ENCODE data around the gene TRIOBP.

TRIOBP gene

DNA sequence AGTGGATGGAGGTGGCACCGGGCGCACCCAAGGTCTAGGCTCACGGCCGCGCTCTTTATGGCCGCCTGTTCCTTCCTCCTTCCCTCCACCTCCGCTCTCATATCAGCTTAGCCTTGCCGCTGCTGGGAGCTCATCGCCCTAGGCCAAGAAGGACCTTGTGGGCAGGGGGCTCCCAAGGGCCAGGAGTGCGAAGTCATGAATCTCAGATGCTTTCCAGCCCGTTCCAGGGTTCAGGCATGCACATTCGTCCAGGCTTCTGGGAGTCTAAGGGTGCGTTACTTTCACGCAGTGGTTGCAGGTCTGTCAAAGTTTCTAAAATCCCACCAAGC lies 122.2 kb downstream of the TRIOBP start:
- DNase-seq (ENCODE audit: low spot score): no peak
- no peak for FAIRE-seq

DNA sequence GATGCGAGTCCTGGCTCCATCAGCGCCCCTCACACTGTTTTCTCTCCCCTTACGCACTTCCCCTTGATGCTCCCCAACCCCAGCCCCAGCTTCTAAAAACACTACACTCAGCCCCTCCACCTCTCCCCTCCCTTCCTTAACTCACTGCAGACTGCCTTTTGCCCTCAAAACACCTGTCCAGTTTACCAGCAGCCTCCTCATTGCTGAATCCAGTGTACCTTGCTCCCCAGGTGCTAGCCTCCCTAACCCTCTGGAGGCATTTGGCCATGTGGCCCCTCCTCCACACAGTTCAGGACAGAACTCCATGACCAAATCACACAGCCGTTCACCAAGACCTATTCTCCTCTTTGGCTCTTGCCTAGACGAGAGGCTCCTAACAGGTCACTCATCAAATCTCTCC lies 123.5 kb downstream of the TRIOBP start:
- DNase-seq (ENCODE audit: low spot score): no peak
- no peak for FAIRE-seq

DNA sequence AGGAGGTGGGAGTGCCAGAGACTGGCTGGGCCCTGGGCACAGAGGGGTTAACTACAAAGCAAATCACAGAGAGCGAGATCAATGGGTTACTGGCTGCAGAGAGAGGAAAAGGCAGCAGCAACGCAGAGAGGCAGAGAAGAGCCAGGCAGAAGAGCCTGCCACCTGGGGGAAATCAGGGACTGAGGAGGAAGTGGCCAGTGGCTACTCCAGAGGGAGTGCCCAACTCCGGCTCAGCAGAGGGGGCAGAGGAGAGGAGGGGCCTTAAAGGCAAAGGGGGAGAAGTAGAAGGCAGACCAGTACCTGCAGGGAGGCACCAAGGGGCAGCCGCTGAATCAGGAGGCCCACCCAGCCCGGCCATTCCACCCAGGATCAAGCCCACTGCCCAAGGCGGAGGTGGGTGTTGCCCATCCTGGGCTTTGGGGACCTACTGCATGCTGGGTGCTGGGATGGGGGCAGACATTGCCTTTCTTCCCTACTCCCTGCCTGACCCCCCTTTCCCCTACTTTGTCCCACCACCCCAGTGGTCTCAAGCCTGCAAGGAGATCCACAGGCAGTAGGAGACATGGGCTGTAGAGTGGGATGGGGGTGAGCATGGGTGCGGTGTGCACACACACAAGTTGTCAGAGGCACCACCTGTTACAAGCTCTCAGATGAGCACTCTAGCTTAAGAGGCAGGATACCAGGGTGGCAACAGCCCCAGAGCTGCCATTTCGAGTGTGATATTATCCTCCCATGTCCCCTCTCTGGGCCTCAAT lies 125.4 kb downstream of the TRIOBP start:
- no peak for FAIRE-seq
- no peak for DNase-seq (ENCODE audit: low spot score)

DNA sequence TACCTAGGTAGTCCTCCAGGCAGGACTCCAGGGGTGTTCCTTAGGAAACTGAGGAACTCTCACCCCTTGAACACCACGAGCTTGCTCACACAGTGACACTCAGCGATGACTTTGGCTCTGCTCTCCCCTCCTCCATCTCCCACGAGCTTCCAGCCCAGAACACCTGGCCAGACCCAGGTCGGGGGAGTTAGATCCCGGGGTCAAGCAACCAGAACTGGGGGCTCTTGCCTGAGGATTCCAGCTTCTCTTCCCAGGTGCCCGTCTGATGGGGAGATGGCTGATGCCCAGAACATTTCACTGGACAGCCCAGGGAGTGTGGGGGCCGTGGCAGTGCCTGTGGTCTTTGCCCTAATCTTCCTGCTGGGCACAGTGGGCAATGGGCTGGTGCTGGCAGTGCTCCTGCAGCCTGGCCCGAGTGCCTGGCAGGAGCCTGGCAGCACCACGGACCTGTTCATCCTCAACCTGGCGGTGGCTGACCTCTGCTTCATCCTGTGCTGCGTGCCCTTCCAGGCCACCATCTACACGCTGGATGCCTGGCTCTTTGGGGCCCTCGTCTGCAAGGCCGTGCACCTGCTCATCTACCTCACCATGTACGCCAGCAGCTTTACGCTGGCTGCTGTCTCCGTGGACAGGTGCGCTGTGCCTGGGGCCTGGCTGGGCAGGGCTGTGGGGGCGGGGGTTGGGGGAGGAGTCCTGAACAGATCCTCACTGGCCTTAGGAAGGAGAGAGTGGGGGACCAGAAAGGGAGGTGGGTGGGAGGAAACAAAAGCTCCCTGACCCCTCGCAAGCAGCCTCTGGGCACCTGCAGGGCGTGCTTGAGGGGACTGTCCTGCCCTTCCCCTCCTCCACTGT lies 126.5 kb downstream of the TRIOBP start, which contains the start of gene GALR3:
GALR3 (plus strand) TSS at position 249 of the 852 bp plus-strand sequence; CDS start at position 274, 25 bp downstream.
- no peak for DNase-seq (ENCODE audit: low spot score)
- no peak for FAIRE-seq

DNA sequence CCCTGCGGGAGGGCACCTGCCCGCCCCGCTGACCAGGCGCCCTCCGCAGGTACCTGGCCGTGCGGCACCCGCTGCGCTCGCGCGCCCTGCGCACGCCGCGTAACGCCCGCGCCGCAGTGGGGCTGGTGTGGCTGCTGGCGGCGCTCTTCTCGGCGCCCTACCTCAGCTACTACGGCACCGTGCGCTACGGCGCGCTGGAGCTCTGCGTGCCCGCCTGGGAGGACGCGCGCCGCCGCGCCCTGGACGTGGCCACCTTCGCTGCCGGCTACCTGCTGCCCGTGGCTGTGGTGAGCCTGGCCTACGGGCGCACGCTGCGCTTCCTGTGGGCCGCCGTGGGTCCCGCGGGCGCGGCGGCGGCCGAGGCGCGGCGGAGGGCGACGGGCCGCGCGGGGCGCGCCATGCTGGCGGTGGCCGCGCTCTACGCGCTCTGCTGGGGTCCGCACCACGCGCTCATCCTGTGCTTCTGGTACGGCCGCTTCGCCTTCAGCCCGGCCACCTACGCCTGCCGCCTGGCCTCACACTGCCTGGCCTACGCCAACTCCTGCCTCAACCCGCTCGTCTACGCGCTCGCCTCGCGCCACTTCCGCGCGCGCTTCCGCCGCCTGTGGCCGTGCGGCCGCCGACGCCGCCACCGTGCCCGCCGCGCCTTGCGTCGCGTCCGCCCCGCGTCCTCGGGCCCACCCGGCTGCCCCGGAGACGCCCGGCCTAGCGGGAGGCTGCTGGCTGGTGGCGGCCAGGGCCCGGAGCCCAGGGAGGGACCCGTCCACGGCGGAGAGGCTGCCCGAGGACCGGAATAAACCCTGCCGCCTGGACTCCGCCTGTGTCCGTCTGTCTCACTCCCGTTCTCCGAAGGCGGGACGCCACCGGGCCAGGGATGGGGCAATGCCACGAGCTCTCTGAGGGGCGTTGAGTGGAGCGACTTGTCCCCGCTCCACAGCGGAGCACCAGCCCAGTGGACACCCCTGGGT lies 128.1 kb downstream of the TRIOBP start:
- DNase-seq (ENCODE audit: low spot score) (no peak), FAIRE-seq (no peak)

Data from RCC 7860 (cell line).